ENCODE data around the gene PIEZO2. TPM values are rescaled to one million over a fixed set of nuclear protein-coding genes. Genes with fewer than 3 reads are reported as not detected.
A peak's percentile ranks its signal among the peaks of the same experiment; 100 is the strongest.
"Not testable (repeated sequence)": the region's sequence is repeated elsewhere in the genome, so short reads cannot be mapped to it uniquely, and the experiment has no call there.

Gene PIEZO2
- total RNA-seq, 1 experiment from 2014 or later, result 10.7 TPM

GRCh38 chr18:11134940-11135339 lies 14.4 kb downstream of the PIEZO2 start (continued):
- TF ChIP-seq HMGXB4 (CRISPR knock-in tag; IDR thresholded peaks at IDR 0.05), result no peak
- no peak for TF ChIP-seq ARID4B (CRISPR knock-in tag; IDR thresholded peaks at IDR 0.05; ENCODE audit: borderline replicate concordance)
- no peak for TF ChIP-seq SMAD3 (CRISPR knock-in tag; IDR thresholded peaks at IDR 0.05; ENCODE audit: borderline replicate concordance)
- no peak for TF ChIP-seq RORB (CRISPR knock-in tag; IDR thresholded peaks at IDR 0.05)
- TF ChIP-seq MAX (CRISPR knock-in tag; IDR thresholded peaks at IDR 0.05), result no peak

- H3K27ac Mint-ChIP-seq; ATAC-seq; H3K4me3 Mint-ChIP-seq; H3K27me3 Mint-ChIP-seq (ENCODE audit: low read depth); CTCF ChIA-PET; POLR2A ChIA-PET; H3K4me1 Mint-ChIP-seq; DNase-seq (ENCODE audit: low spot score): not testable (repeated sequence)
- H3K9me3 Mint-ChIP-seq, result peaks cover 31% of the 10 kb centered on the region
- H3K36me3 Mint-ChIP-seq, result peaks cover 20% of the 10 kb centered on the region
These were observed 20.3 kb downstream of the PIEZO2 start for GRCh38 chr18:11129059-11129458.

- CTCF ChIA-PET, result no interaction called here
- Mint-ChIP-seq H3K4me3 (no peak overlapping the region), H3K36me3 (peaks cover 17% of the 10 kb centered on the region), H3K4me1 (0 out of 2 replicates have a peak, but pooled peaks cover 3% of the 10 kb centered on the region), H3K27ac (no peak overlapping the region), H3K9me3 (peaks cover 20% of the 10 kb centered on the region), H3K27me3 (ENCODE audit: low read depth) (no peaks in the 10 kb centered on the region)
- DNase-seq (ENCODE audit: low spot score) (no peak), ATAC-seq (0 out of 2 replicates have a peak, but pooled peaks have one; percentile 26)
- POLR2A ChIA-PET, result no interaction called here
- TF ChIP-seq FOXK1 (CRISPR knock-in tag; IDR thresholded peaks at IDR 0.05) (no peak), TP53 (CRISPR knock-in tag; IDR thresholded peaks at IDR 0.05) (no peak), HMGA2 (CRISPR knock-in tag; IDR thresholded peaks at IDR 0.05) (no peak), MXD4 (CRISPR knock-in tag; IDR thresholded peaks at IDR 0.05; ENCODE audit: borderline replicate concordance) (no peak), TEAD1 (CRISPR knock-in tag; IDR thresholded peaks at IDR 0.05) (no peak), ZMAT4 (CRISPR knock-in tag; IDR thresholded peaks at IDR 0.05) (no peak), OVOL2 (CRISPR knock-in tag; IDR thresholded peaks at IDR 0.05; ENCODE audit: borderline replicate concordance) (no peak), USF1 (CRISPR knock-in tag; IDR thresholded peaks at IDR 0.05) (no peak), NFE2L1 (CRISPR knock-in tag; IDR thresholded peaks at IDR 0.05) (no peak), ZNF512 (CRISPR knock-in tag; IDR thresholded peaks at IDR 0.05; ENCODE audit: borderline replicate concordance) (no peak), SMAD4 (CRISPR knock-in tag; IDR thresholded peaks at IDR 0.05) (no peak), ZNF281 (CRISPR knock-in tag; IDR thresholded peaks at IDR 0.05) (no peak), CDX4 (CRISPR knock-in tag; IDR thresholded peaks at IDR 0.05; ENCODE audit: borderline replicate concordance) (no peak)
These were observed 23.7 kb downstream of the PIEZO2 start for GRCh38 chr18:11125492-11126315.
